Measurements from ENCODE around the gene KCNN4. TPM values are rescaled to one million over a fixed set of nuclear protein-coding genes. Genes with fewer than 3 reads are reported as not detected.

Gene KCNN4
- total and polyA plus RNA-seq, 10 of the 15 experiments (the other 5 are each of a cell fraction or from before 2014, with no cell fraction given), result 1.4 to 112 (median 77.9) TPM

GRCh38 chr19:43754503-43755255 lies 26.1 kb downstream of the KCNN4 start, which contains the start of gene SMG9 (continued):
- TF ChIP-seq E4F1 (IDR thresholded peaks at IDR 0.05; ENCODE audit: borderline replicate concordance, partially characterized antibody), result no peak
- 0 out of 2 replicates have a peak, but pooled peaks have one; percentile 10 for TF ChIP-seq REST (IDR thresholded peaks at IDR 0.05; ENCODE audit: low read depth, low read length)
- no peak for TF ChIP-seq NKRF (conservative IDR thresholded peaks at IDR 0.05)
- no peak for TF ChIP-seq NFXL1 (IDR thresholded peaks at IDR 0.05; ENCODE audit: borderline replicate concordance)
- peak; percentile 27 to 28; a peak in 1 of 4 replicates for TF ChIP-seq EP300 (IDR thresholded peaks at IDR 0.05; ENCODE audit: borderline replicate concordance in 1 of 2, control insufficient read depth in 1 of 2, low read depth in 2 of 2, low read length in 2 of 2)
- TF ChIP-seq BRCA1 (IDR thresholded peaks at IDR 0.05; ENCODE audit: low read depth, low read length), result no peak
- no peak for TF ChIP-seq MTA2 (IDR thresholded peaks at IDR 0.05; ENCODE audit: low read depth)
- no peak; the same call in 1 of the 2 replicates for TF ChIP-seq MTA3 (IDR thresholded peaks at IDR 0.05; ENCODE audit: borderline replicate concordance, low read length)
- 0 out of 2 replicates have a peak, but pooled peaks have one; percentile 24 for TF ChIP-seq ZNF217 (IDR thresholded peaks at IDR 0.05)
- no peak for TF ChIP-seq CUX1 (IDR thresholded peaks at IDR 0.05; ENCODE audit: insufficient replicate concordance, low read depth, low read length)
- TF ChIP-seq ELK1 (IDR thresholded peaks at IDR 0.05; ENCODE audit: low read depth, low read length), result peak; percentile 39; the same call in 1 of the 2 replicates
- TF ChIP-seq NFIC (IDR thresholded peaks at IDR 0.05; ENCODE audit: low read depth, low read length), result no peak
